Left renal pelvis (tissue), 4 donors: ENCODE data around the gene OR14A16. TPM values are rescaled to one million over a fixed set of nuclear protein-coding genes. Genes with fewer than 3 reads are reported as not detected.

ENCODE experiments used
- DNase-seq, 4 donors: peaks; one replicate each; pipeline ENCODE4 v3.0.0-alpha.2; 2013; ENCODE audit warnings: low read depth in 4 of 4, low spot score in 3 of 4
- polyA plus RNA-seq, 4 donors: library from polyadenylated mRNA; unstranded; fragments of 120-200 nt; gene quantifications; one replicate each; pipeline ENCODE4 v1.2.1, GENCODE V29; 2013; ENCODE audit not compliant: insufficient read length in 4 of 4

Gene OR14A16
- polyA plus RNA-seq, 4 donors: not detected

DNA sequence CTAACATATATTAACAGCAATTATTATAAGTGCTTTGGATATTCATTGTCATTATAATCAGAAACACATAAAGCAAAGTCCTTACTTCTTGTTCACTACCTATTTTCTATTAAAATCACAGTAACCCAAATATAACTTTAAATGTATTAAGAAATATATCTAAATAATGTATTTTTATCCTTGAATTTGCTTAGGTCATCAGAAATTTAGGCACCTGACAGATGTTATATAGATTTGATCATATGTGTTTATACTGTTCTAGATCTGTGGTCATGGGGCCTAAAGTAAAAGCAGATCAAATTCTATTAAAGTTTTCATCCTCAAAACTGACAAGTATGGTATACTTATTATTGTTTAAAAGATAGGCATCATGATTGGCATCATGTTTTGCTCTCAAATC lies 54.3 kb downstream of the OR14A16 start:
- no peak for DNase-seq

Other genes starting within 250 kb of the OR14A16 start
- not detected for gene OR2G2, start 235.8 kb downstream of the OR14A16 start, polyA plus RNA-seq
- gene OR2G3, start 218.5 kb downstream of the OR14A16 start, polyA plus RNA-seq: not detected
- not detected for gene OR13G1, start 144.4 kb downstream of the OR14A16 start, polyA plus RNA-seq
- gene OR6F1, start 107.5 kb downstream of the OR14A16 start, polyA plus RNA-seq: not detected
- not detected for gene OR14K1, start 85.5 kb downstream of the OR14A16 start, polyA plus RNA-seq
- gene OR14A2, start 76.0 kb downstream of the OR14A16 start, polyA plus RNA-seq: not detected
- not detected for gene OR1C1, start 63.6 kb downstream of the OR14A16 start, polyA plus RNA-seq
- not detected for gene OR11L1, start 17.8 kb upstream of the OR14A16 start, polyA plus RNA-seq
- gene TRIM58, start 33.1 kb upstream of the OR14A16 start, polyA plus RNA-seq: 1 to 10 TPM; 1.4 to 6.5 (median 1.6) TPM
- gene OR2W3, start 71.5 kb upstream of the OR14A16 start, polyA plus RNA-seq: 1 to 10 TPM in 1 of 4 donors, under 1 TPM in 2, not detected in 1; 0.23 to 1.3 (median 0.37) TPM
- gene OR2T8, start 96.1 kb upstream of the OR14A16 start, polyA plus RNA-seq: not detected
- gene OR2AJ1, start 100.8 kb upstream of the OR14A16 start, polyA plus RNA-seq: not detected
- not detected for gene OR2L8, start 124.7 kb upstream of the OR14A16 start, polyA plus RNA-seq
- not detected for gene OR2AK2, start 141.1 kb upstream of the OR14A16 start, polyA plus RNA-seq
- gene OR2L5, start 189.5 kb upstream of the OR14A16 start, polyA plus RNA-seq: not detected
- under 1 TPM in 3 of 4 donors, not detected in 1; 0.06 to 0.13 (median 0.08) TPM for gene OR2L2, start 206.0 kb upstream of the OR14A16 start, polyA plus RNA-seq
- not detected for gene OR2L3, start 222.7 kb upstream of the OR14A16 start, polyA plus RNA-seq